HG02970 (cell line): Measurements from ENCODE around the gene PRKCD.

ENCODE experiments used
- ATAC-seq: cut with Tn5 transposase; IDR thresholded peaks from one replicate; pipeline ENCODE4 v1.9.1; 2021; ENCODE audit warnings: mild to moderate bottlenecking, moderate library complexity, moderate number of reproducible peaks; ENCODE audit not compliant: unreplicated experiment, low FRiP score

PRKCD gene

GRCh38 chr3:53211706-53212702 is 51.0 kb downstream of the PRKCD start:
- ATAC-seq: no peak

- ATAC-seq: no peak
Observed at GRCh38 chr3:53213276-53213675, 52.3 kb downstream of the PRKCD start.

- ATAC-seq: no peak
Observed at GRCh38 chr3:53215816-53216215, 54.8 kb downstream of the PRKCD start.

- no peak for ATAC-seq
Observed at GRCh38 chr3:53216723-53217122, 55.7 kb downstream of the PRKCD start.

GRCh38 chr3:53217175-53217574 is 56.2 kb downstream of the PRKCD start:
- no peak for ATAC-seq

GRCh38 chr3:53218131-53218530 is 57.1 kb downstream of the PRKCD start:
- no peak for ATAC-seq

- no peak for ATAC-seq
Observed at GRCh38 chr3:53219895-53220483, 59.0 kb downstream of the PRKCD start.

- ATAC-seq: no peak
Observed at GRCh38 chr3:53221345-53221744, 60.3 kb downstream of the PRKCD start.

- no peak for ATAC-seq
Observed at GRCh38 chr3:53221827-53222182, 60.8 kb downstream of the PRKCD start.

- no peak for ATAC-seq
Observed at GRCh38 chr3:53222183-53222901, 61.3 kb downstream of the PRKCD start.

GRCh38 chr3:53223025-53223424 is 62.0 kb downstream of the PRKCD start:
- no peak for ATAC-seq

- no peak for ATAC-seq
Observed at GRCh38 chr3:53223541-53223966, 62.5 kb downstream of the PRKCD start.

- ATAC-seq: no peak
Observed at GRCh38 chr3:53224026-53224425, 63.0 kb downstream of the PRKCD start.

GRCh38 chr3:53224536-53224935 is 63.5 kb downstream of the PRKCD start:
- ATAC-seq: no peak

GRCh38 chr3:53225181-53225580 is 64.2 kb downstream of the PRKCD start:
- ATAC-seq: no peak

GRCh38 chr3:53225651-53226050 is 64.6 kb downstream of the PRKCD start:
- ATAC-seq: no peak

- no peak for ATAC-seq
Observed at GRCh38 chr3:53226142-53226840, 65.3 kb downstream of the PRKCD start.

GRCh38 chr3:53226841-53227407 is 65.9 kb downstream of the PRKCD start:
- no peak for ATAC-seq

- ATAC-seq: no peak
Observed at GRCh38 chr3:53227993-53228885, 67.2 kb downstream of the PRKCD start.
